ENCODE measurements around the gene PEAK1.

- TF ChIP-seq, protein P1, sequence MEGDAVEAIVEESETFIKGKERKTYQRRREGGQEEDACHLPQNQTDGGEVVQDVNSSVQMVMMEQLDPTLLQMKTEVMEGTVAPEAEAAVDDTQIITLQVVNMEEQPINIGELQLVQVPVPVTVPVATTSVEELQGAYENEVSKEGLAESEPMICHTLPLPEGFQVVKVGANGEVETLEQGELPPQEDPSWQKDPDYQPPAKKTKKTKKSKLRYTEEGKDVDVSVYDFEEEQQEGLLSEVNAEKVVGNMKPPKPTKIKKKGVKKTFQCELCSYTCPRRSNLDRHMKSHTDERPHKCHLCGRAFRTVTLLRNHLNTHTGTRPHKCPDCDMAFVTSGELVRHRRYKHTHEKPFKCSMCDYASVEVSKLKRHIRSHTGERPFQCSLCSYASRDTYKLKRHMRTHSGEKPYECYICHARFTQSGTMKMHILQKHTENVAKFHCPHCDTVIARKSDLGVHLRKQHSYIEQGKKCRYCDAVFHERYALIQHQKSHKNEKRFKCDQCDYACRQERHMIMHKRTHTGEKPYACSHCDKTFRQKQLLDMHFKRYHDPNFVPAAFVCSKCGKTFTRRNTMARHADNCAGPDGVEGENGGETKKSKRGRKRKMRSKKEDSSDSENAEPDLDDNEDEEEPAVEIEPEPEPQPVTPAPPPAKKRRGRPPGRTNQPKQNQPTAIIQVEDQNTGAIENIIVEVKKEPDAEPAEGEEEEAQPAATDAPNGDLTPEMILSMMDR (IDR thresholded peaks at IDR 0.05; ENCODE audit: insufficient read depth, low read length, poor library complexity, severe bottlenecking), result no peak
- TF ChIP-seq EZH2phosphoT487 (conservative IDR thresholded peaks at IDR 0.05; ENCODE audit: low read length), result no peak
Measured at GRCh38 chr15:77416954-77417353, 3.0 kb downstream of the PEAK1 start.

Data from SU-DHL-6 (cell line).